ENCODE measurements around the gene WEE2.

DNA sequence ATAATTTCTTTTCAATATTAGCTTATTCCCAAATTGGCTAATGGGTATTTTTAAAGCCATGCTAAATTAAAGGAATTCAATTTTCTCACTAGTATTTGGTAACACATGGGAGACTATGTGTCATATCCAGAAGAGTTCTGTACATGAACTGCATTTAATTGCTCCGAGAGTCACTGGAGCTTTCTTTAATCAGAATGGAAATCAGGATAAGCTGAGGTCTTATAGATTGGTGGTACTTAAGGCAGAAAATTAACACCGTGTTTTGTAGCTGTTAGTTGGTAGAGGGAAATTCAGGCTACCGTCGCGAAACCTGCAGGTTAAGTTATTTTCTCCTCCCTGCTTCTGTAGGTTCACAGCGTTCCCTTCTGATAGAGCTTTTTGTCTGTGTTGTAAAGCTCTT, at the start of gene WEE2:
- TF ChIP-seq, protein P1, sequence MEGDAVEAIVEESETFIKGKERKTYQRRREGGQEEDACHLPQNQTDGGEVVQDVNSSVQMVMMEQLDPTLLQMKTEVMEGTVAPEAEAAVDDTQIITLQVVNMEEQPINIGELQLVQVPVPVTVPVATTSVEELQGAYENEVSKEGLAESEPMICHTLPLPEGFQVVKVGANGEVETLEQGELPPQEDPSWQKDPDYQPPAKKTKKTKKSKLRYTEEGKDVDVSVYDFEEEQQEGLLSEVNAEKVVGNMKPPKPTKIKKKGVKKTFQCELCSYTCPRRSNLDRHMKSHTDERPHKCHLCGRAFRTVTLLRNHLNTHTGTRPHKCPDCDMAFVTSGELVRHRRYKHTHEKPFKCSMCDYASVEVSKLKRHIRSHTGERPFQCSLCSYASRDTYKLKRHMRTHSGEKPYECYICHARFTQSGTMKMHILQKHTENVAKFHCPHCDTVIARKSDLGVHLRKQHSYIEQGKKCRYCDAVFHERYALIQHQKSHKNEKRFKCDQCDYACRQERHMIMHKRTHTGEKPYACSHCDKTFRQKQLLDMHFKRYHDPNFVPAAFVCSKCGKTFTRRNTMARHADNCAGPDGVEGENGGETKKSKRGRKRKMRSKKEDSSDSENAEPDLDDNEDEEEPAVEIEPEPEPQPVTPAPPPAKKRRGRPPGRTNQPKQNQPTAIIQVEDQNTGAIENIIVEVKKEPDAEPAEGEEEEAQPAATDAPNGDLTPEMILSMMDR (IDR thresholded peaks at IDR 0.05; ENCODE audit: low read depth, low read length): no peak
- TF ChIP-seq POLR2A (IDR thresholded peaks at IDR 0.05; ENCODE audit: extremely low read depth, insufficient read length) (no peak), MYC (IDR thresholded peaks at IDR 0.05; ENCODE audit: low read depth, low read length) (no peak)
- TF ChIP-seq, protein P2, sequence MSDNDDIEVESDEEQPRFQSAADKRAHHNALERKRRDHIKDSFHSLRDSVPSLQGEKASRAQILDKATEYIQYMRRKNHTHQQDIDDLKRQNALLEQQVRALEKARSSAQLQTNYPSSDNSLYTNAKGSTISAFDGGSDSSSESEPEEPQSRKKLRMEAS (IDR thresholded peaks at IDR 0.05; ENCODE audit: low read depth, low read length): no peak

All from NB4 (cell line).